AML-193 (cell line): ENCODE measurements around the gene MFN1.

ENCODE experiments used
- DNase-seq, 2 experiments: peaks; one replicate each; lab custom pipeline; 2025; lab: John Stamatoyannopoulos, UW

MFN1 gene

GRCh38 chr3:179430277-179430870, 82.9 kb downstream of the MFN1 start:
- DNase-seq: no peak

GRCh38 chr3:179432021-179432420, 84.5 kb downstream of the MFN1 start:
- peak; percentile 76 for DNase-seq

DNA sequence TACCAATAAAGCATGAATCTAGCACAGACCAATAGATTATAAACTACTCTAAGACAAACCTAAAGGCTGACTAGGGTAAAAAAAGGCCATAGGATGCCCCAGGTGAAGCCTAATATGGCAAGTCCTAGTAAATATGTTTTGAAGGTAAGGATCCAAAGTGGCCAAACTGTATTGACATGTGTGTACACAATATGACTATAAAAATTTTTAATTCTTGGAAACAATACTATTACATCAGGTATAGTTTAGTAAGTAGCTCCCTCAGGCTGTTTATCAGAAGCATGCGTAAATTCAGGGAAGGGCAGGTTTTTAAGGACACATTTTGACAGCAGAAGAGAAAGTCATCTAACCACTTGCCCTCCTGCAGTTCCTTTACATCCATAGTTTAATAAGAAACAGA, 84.9 kb downstream of the MFN1 start:
- no peak for DNase-seq

- DNase-seq: no peak
These were observed 89.0 kb downstream of the MFN1 start for GRCh38 chr3:179436517-179436916.

- no peak for DNase-seq
These were observed 91.3 kb downstream of the MFN1 start for GRCh38 chr3:179438841-179439240.
